ENCODE results near the gene GLT6D1.

Gene GLT6D1

GRCh38 chr9:135584934-135585333 is 54.4 kb downstream of the GLT6D1 start:
- DNase-seq (ENCODE audit: low spot score), result no peak

DNA sequence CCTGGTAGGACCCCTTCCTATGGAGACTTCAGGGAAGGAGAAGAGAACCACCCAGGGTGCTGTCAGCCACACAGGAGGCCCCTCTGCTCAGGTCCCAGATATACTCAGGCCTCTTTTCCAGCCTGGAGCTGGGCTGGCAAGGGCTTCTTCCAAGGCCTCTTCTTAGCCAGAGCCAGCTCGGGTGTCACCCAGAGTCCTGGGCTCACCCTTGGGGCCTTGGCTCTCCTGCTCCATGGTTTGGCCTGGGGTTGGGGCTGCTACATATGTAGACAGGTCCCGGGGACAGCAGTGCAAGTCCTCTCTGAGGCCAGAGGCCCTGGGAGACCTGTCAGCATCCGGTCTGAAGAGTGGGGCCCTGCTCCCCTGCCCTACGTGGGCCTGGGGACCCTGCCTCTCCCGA is 55.0 kb downstream of the GLT6D1 start:
- DNase-seq (ENCODE audit: low spot score), result no peak

DNA sequence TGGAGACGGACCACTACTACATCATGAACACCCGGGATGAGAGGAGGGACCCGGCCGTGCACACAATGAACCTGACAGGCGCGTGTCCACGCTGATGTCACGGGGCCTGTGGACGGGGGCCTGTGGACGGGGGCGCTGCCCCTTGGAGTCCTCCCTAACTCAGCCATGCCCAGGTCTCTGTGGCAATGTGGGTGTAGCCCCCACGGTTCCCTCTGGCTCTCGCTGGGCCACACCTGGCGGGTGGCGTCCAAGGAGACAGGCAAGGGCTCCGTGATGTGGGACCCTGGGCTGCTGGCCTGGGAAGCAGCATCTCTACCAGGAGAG is 55.7 kb downstream of the GLT6D1 start:
- no peak for DNase-seq (ENCODE audit: low spot score)

DNA sequence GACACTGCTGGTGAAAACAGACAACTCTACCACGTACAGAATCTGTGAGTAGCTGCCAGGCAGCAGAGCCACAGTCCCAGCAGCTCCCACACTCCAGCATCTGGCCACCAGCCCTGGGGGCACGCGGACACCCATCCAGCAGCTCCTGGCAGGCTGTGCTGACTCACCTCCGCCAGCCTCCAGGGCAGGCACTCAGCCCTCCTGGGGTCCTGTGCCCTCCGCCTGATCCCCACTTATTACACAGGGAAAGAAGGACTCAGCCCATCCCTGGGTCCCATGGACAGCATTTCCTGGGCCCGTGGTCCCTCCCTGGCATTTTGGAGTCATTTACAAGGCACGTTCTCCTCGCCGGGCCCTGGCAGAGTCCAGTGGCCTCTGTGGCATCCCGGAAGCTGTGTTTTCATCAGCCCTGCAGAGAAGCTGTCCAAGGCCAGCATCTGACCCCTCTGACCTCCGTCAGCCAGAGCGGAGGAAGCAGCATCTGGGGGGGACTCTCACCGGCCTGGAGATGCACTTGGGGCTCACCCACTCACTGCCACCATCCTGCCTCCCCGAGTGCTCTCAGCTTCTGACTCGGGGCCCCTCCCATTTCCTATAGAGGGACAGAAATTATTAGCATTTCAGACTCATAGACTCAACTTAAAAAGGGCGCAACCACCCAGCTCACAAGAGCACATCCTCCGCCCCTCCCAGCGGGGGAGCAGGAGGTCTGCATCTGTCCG is 56.2 kb downstream of the GLT6D1 start:
- DNase-seq (ENCODE audit: low spot score), result no peak

DNA sequence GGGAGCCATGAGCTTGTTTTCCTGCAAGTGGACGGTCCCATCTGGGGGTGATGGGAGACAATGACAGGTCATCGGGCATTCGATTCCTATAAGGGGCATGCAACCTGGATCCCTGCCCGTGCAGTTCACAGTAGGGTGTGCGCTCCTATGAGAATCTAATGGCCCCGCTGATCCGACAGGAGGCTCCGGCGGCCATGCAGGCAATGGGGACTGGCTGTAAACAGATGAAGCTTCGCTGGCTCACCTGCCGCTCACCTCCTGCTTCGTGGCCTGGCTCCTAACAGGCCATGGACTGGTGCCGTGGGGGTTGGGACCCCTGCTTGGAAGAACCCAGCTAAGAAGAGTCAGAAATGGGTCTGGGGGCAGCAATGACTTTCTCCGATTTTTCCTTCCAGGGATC is 56.8 kb downstream of the GLT6D1 start:
- DNase-seq (ENCODE audit: low spot score), result no peak

- no peak for DNase-seq (ENCODE audit: low spot score)
Observed at GRCh38 chr9:135581636-135582426, 57.5 kb downstream of the GLT6D1 start.

DNA sequence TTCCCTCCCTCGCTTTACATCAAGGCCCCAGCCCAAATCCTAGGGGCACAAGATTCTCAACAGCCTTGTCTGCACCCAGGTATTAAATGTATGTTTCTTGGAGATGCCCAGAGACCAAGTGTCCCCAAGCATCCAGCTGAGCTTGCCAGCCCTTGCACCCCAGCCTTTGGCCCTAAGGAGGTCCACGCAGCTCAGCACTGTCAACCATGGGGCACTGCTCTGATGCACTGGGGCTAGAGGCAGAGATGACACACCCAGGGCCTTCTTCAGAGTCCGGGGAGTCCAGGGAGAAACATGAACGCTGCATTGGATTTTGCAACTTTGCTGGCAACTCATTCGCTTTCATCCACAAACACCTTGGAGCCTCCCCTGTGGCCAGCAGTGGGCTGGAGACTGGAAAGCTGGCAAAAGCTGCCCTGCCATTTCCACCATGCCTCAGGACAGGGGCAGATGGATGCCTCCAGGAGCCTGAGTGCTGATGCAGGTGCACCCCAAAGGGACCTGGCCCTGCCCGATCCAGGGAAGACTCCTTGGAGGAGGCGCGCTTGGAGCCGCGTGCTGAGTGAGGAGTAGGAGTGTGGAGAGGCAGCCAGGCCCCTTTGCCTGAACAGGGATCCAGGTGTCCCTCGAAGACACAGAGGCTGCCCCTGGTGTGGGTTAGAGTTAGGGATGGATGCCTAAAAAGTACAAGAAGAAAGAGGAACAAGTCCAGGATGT is 58.5 kb downstream of the GLT6D1 start:
- no peak for DNase-seq (ENCODE audit: low spot score)

DNA sequence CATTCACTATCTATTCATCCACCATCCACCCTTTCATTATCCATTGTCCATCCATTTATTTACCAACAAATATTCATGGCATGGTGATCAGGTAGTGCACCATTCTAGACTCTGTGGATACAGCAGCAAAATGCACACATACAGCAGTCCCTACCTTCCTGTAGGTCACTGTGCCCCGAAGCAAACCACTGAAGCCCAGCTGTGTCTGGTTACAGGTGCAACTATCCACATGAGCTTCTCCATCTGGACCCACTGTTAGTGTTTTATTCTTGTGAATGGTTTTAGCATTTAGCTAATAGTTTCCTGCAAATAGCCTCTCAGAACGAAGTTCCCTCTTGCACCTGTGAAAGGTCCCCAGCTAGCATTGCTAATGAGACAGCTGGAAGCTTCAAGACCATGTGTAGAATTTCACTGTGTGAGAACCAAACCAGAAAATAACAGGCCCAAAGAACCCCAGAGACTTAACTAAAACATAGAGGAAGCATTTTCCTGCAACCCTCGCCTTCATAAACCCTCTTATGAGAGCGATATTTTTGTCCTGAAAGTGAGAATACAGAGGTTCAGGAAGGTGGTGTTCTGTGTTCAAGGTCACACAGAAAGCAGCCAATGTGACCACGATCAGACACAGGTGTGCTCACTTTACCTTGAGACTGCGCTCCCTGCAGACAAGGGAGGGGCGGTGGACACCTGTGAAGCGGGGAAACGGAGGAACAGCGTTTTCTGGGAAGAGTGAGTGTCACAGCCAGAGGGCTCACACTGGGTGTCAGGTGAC is 59.3 kb downstream of the GLT6D1 start:
- DNase-seq (ENCODE audit: low spot score), result no peak

- no peak for DNase-seq (ENCODE audit: low spot score)
Observed at GRCh38 chr9:135579356-135579755, 60.0 kb downstream of the GLT6D1 start.

GRCh38 chr9:135577256-135577655 is 62.1 kb downstream of the GLT6D1 start:
- no peak for DNase-seq (ENCODE audit: low spot score)

- no peak for DNase-seq (ENCODE audit: low spot score)
Observed at GRCh38 chr9:135575995-135576631, 63.2 kb downstream of the GLT6D1 start.

- DNase-seq (ENCODE audit: low spot score), result no peak
Observed at GRCh38 chr9:135574943-135575342, 64.4 kb downstream of the GLT6D1 start.

DNA sequence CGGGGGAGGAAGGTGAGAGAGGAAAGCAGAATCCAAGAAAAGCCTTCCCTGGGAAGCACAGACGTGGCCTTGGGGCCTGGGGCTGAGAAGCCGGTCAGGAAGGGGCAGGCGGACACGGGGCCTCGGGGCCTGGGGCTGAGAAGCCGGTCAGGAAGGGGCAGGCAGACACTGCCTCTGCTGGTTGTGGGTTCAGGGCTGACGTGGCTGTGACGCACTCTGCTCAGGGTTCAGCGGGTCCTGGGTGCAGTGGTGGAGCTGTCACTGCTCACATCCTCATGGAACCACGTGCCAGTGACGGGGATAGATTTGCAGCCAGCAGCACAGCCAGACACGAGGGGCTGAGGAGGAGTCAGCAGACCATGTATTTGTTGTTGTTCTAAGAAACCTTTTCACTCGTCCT is 65.0 kb downstream of the GLT6D1 start:
- no peak for DNase-seq (ENCODE audit: low spot score)
